GM12872 (cell line): ENCODE results near the gene MYOM3.

Source experiments
- TF ChIP-seq, protein P1 (sequence below): IDR thresholded peaks from 3 replicates; pipeline ENCODE4 v1.5.1; 2011; ENCODE audit warnings: low read depth, mild to moderate bottlenecking, low read length, moderate library complexity; ENCODE audit not compliant: insufficient read depth

MYOM3 gene

DNA sequence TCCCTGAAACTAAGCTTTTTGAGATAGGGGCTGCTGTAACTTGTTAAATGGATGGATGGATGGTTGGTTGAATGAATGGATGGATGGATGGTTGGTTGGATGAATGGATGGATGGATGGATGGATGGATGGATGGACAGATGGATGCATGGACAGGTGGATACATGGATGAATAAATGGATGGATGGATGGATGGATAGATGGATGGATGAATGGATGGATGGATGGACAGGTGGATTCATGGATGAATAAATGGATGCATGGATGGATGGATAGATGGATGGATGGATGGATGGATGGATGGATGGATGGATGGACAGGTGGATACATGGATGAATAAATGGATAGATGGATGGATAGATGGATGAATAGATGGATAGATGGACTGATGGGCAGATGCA, 26.9 kb downstream of the MYOM3 start:
- TF ChIP-seq, protein P1, sequence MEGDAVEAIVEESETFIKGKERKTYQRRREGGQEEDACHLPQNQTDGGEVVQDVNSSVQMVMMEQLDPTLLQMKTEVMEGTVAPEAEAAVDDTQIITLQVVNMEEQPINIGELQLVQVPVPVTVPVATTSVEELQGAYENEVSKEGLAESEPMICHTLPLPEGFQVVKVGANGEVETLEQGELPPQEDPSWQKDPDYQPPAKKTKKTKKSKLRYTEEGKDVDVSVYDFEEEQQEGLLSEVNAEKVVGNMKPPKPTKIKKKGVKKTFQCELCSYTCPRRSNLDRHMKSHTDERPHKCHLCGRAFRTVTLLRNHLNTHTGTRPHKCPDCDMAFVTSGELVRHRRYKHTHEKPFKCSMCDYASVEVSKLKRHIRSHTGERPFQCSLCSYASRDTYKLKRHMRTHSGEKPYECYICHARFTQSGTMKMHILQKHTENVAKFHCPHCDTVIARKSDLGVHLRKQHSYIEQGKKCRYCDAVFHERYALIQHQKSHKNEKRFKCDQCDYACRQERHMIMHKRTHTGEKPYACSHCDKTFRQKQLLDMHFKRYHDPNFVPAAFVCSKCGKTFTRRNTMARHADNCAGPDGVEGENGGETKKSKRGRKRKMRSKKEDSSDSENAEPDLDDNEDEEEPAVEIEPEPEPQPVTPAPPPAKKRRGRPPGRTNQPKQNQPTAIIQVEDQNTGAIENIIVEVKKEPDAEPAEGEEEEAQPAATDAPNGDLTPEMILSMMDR: no peak

DNA sequence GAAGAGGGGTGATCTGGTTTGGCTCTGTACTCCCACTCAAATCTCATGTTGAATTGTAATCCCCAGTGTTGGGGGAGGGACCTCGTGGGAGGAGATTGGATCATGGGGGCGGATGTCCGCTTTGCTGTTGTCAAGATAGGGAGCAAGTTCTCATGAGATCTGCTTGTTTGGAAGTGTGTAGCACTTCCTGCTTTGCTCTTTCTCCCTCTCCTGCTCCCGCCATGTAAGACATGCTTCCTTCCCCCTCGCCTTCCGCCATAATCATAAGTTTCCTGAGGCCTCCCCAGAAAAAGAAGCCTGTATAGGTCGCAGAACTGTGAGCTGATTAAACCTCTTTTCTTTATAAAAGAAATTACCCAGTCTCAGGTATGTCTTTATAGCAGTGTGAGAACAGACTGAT, 27.9 kb downstream of the MYOM3 start:
- TF ChIP-seq, protein P1: no peak

DNA sequence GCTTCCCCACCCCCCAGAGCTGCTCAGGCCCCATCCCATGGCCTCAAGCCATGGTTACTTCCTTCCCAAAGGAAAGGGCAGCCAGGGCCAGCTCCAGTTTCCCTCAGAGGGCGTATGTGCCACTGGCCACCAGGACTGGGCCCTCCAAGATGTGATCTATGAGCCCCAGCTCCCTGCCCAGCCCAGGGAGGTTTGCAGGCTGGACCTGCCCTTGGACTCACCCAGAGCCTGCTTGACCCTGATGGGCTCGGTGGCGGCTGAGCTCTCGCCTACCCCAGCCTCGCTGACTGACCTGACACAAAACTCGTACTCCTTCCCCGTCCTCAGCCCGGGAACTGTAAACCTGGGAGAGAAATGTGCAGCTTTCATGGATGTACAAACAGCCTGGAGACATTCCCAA, 29.6 kb downstream of the MYOM3 start:
- TF ChIP-seq, protein P1: no peak

DNA sequence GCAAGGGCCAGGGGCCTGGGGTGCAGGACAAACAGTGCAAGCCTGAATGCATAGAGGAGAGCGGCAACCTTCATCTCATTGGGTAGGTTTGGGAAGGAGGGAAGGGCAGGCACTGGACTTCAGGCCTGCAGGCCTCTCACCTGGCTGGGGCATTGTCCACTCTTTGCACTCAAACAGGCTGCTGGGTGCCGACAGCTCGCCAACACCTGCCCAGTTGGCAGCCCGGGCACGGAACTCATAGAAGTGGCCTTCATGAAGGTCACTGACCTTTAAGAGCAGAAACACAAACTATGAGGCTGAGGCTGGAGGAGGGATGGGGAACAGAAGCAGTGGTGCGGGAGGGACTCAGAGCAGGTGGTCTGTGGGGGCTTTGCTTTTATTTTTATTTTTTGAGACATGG, 30.7 kb downstream of the MYOM3 start:
- TF ChIP-seq, protein P1: no peak

DNA sequence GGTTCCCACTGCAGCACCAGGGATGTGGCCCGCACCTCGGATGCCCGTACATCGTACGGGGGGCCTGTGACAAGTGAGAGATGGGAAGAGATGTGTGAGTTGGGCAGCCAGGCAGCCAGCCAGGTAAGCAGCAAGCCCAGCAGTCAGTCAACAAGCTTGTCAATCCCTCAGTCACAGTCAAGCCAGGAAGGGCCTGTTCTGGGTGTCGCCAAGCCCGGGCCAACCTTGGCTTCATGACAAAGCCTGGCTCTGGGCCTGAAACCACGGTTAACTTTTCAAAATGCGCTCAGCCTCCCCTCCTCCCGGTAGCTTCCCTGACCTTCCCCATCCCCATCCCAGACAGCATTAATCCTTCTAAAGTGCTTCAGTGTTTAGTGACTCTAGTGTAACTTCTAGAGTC, 31.8 kb downstream of the MYOM3 start:
- TF ChIP-seq, protein P1: no peak

DNA sequence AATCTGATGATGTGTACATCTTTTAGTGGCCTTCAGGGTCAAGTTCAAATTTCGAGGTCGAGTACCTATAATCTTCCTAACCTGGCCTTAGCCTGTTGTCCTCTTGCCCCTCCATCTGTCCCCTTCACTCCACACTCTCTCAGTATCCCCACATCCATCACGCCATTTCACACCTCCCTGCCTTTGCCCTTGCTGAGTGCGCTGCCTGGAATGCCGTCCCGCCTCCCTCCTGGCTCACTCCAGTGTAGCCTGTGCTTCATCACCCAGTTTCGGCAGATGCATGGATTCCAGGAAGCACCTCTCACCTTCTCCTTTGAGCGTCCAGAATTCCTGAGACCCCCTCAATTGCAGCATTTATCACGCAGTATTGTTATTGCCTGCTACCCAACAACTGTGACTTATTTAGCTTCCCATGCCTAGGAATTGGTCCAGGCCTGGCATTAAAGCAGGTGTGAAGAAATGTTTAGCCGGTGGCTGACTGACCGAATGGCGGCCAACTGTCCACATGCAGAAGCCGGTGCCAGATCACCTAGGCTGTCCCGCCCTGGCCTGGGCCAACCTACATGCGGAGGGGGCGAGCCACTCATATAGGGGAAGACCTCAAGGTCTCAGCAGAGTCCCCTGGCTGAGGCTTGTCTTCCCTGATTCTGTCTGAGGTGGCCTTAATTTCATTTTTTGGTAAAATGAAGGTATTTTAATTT, 34.5 kb downstream of the MYOM3 start:
- TF ChIP-seq, protein P1: no peak

DNA sequence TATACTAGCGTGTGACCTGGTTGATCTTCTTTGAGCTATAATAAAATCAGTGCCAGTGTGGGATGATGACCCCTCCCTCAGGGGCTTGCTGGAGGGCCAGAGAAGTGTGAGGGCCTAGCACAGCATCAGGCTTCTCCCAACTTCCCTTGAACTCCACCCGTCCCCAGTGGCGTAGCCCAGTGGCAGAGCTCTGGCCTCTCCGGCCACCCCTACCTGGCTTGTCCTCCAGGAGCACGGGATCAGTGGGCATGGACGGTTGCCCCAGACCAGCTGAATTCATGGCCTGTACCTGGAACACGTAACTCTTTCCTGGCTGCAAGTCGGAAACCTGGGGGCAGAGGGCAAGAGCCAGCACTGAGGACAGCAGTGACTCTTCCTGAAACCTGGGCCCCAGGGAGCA, 36.0 kb downstream of the MYOM3 start:
- TF ChIP-seq, protein P1: no peak
